ENCODE data around the gene CD8B.

CD8B gene

DNA sequence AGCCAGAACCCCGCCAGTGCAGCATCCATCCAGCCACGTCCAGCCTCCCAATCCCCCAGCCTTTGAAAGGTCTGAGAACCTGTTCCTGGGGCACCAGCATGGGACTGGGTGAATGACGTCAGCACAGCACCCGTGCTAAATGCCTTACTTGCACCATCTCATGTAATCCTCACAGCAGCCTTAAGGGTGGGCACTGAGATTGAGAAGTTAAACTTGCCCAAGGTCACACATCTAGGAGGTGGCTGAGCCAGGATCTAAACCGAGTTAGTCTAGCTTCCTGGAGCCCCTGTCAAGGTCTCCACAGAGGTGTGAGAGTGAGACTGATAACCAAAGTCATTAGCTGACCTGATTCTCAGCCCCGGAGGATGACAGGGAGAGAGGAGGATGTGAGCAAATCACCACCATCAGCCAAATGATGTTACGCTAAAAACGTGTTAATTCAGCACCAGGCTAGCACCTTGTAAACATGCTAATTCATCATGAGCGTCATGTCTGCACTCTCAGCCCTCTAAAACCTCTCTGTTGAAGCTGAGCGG lies 75.6 kb downstream of the CD8B start:
- peaks cover 76% of the 10 kb centered on the region for H3K36me3 Mint-ChIP-seq (ENCODE audit: insufficient read depth)
- DNase-seq = peak; percentile 80 to 85 (median 82)
- H3K9me3 Mint-ChIP-seq = peaks cover 0 to 2% of the 10 kb centered on the region in 2 donors
- H3K27ac Mint-ChIP-seq = peak overlapping the region; percentile 95 to 100
- H3K27me3 Mint-ChIP-seq = no peaks in the 10 kb centered on the region
- H3K4me1 Mint-ChIP-seq (ENCODE audit: low read depth in 2 of 2) = peaks cover 49 to 59% of the 10 kb centered on the region in 2 donors
- peak; percentile 70 for ATAC-seq (replicated peaks)
- H3K4me3 Mint-ChIP-seq = peak overlapping the region; percentile 79 to 83

DNA sequence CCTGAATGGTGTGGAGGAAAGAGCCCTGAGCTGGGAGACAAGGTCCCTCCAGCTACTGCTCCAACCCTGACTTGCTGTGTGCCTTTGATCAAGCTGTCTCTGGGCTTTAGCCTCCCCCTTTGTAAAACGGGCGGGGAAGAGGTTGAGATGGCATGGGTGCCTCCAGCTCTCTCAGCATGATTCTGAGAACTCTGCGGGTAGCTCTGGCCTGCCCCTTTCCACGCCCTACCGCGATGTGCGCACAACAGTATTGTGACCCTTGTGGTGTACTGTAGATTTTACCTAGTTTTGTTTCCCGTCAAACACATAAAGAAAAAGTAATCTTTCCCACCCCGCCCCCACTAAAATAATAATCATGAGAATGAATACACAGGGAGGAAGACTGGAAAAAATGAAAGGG lies 76.2 kb downstream of the CD8B start:
- Mint-ChIP-seq H3K4me1 (ENCODE audit: low read depth in 2 of 2) (peaks cover 46 to 55% of the 10 kb centered on the region in 2 donors), H3K4me3 (peak overlapping the region; percentile 79 to 83)

GRCh38 chr2:86783615-86784339 lies 77.9 kb downstream of the CD8B start:
- Mint-ChIP-seq H3K4me3 (peak overlapping the region; percentile 11 to 83), H3K9me3 (peaks cover 0 to 2% of the 10 kb centered on the region in 2 donors), H3K27ac (peak overlapping the region; percentile 95 to 100), H3K36me3 (ENCODE audit: insufficient read depth) (peaks cover 54% of the 10 kb centered on the region), H3K4me1 (ENCODE audit: low read depth in 2 of 2) (peaks cover 42 to 54% of the 10 kb centered on the region in 2 donors), H3K27me3 (no peaks in the 10 kb centered on the region)
- ATAC-seq (replicated peaks) (no peak), DNase-seq (no peak)

More for the DNA sequence above, 76.2 kb downstream of the CD8B start:
- no peaks in the 10 kb centered on the region for H3K27me3 Mint-ChIP-seq
- peak; percentile 62 for ATAC-seq (replicated peaks)
- peaks cover 0 to 2% of the 10 kb centered on the region in 2 donors for H3K9me3 Mint-ChIP-seq
- peak; percentile 77 to 83 (median 80) for DNase-seq
- H3K27ac Mint-ChIP-seq = peak overlapping the region; percentile 95 to 100
- peaks cover 70% of the 10 kb centered on the region for H3K36me3 Mint-ChIP-seq (ENCODE audit: insufficient read depth)

DNA sequence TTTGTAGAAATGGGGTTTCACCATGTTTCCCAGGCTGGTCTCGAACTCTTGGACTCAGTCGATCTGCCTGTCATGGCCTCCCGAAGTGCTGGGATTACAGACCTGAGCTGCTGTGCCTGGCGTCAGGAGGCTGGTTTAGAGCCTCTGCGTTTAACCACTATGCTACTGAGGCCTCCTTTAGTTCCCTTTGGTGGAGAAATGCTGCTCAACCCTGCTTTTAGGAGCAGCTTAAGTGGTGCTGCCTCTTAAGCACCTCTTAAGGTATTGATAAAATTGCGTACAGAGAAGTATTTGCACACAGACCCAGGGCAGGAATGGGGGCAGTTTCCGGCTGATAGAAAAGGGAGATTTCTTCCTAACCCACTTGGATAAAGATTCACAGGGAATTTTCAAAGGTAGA lies 78.9 kb downstream of the CD8B start:
- Mint-ChIP-seq H3K27ac (peak overlapping the region; percentile 95 to 100), H3K4me3 (no peak overlapping the region), H3K27me3 (no peaks in the 10 kb centered on the region), H3K4me1 (ENCODE audit: low read depth in 2 of 2) (peaks cover 37 to 46% of the 10 kb centered on the region in 2 donors), H3K36me3 (ENCODE audit: insufficient read depth) (peaks cover 52% of the 10 kb centered on the region), H3K9me3 (peaks cover 0 to 2% of the 10 kb centered on the region in 2 donors)
- DNase-seq (no peak), ATAC-seq (replicated peaks) (no peak)

DNA sequence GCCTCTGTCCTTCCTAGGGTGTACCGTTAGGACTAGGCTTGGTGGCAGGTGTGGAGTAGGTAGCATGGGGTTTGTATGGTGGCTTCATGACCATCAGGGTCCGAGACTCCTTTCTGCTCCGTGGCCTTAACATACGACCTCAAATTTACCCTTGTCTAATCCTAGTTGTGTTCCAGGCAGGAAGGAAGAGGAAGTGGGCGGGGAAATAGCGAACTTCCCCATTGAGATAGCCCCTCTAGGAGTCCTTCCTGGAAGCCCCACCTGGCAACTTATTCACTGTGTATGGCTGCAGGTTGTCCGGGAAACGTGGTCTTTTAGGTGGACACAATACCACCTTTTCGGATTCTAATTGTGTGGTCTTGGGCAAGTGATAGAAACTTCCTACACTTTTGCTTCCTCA lies 80.3 kb downstream of the CD8B start:
- DNase-seq = no peak
- Mint-ChIP-seq H3K27me3 (no peaks in the 10 kb centered on the region), H3K4me1 (ENCODE audit: low read depth in 2 of 2) (peaks cover 29 to 35% of the 10 kb centered on the region in 2 donors), H3K27ac (no peak overlapping the region), H3K9me3 (no peaks in the 10 kb centered on the region), H3K36me3 (ENCODE audit: insufficient read depth) (peaks cover 47% of the 10 kb centered on the region), H3K4me3 (no peak overlapping the region)
- no peak for ATAC-seq (replicated peaks)

- H3K36me3 Mint-ChIP-seq (ENCODE audit: insufficient read depth) = peaks cover 44% of the 10 kb centered on the region
- H3K4me1 Mint-ChIP-seq (ENCODE audit: low read depth in 2 of 2) = peaks cover 17 to 24% of the 10 kb centered on the region in 2 donors
- H3K27ac Mint-ChIP-seq = no peak overlapping the region
- no peaks in the 10 kb centered on the region for H3K27me3 Mint-ChIP-seq
- DNase-seq (no peak), ATAC-seq (replicated peaks) (no peak)
- H3K4me3 Mint-ChIP-seq = no peak overlapping the region
- no peaks in the 10 kb centered on the region for H3K9me3 Mint-ChIP-seq
Observed at GRCh38 chr2:86779971-86780370, 81.7 kb downstream of the CD8B start.

DNA sequence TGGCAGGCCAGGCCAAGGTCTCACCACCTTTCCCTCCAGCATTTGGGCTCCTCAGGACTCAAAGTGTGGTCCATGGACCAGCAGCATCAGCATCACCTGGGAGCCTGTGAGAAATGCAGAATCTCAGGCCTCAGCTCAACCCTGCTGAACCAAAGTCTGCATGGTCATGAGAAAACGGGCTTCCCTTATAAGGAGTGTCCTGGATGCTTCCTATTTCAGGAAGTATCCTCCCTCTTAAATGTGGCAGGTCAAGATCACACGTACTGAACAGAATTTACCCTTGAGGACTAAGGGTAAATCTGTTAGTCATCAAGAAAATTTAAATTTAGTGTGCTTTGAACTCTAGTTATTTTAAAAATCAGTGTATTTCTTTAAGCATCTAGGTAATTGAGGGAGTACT lies 82.7 kb downstream of the CD8B start:
- H3K27me3 Mint-ChIP-seq = no peaks in the 10 kb centered on the region
- no peaks in the 10 kb centered on the region for H3K9me3 Mint-ChIP-seq
- H3K4me3 Mint-ChIP-seq = no peak overlapping the region
- DNase-seq (no peak), ATAC-seq (replicated peaks) (no peak)
- H3K27ac Mint-ChIP-seq = no peak overlapping the region
- H3K36me3 Mint-ChIP-seq (ENCODE audit: insufficient read depth) = peaks cover 44% of the 10 kb centered on the region
- H3K4me1 Mint-ChIP-seq (ENCODE audit: low read depth in 2 of 2) = peaks cover 8 to 14% of the 10 kb centered on the region in 2 donors

GRCh38 chr2:86776532-86776931 lies 85.2 kb downstream of the CD8B start:
- H3K4me3 Mint-ChIP-seq = no peak overlapping the region
- H3K9me3 Mint-ChIP-seq = no peaks in the 10 kb centered on the region
- H3K36me3 Mint-ChIP-seq (ENCODE audit: insufficient read depth) = peaks cover 63% of the 10 kb centered on the region
- ATAC-seq (replicated peaks) = no peak
- H3K27me3 Mint-ChIP-seq = no peaks in the 10 kb centered on the region
- peaks cover 0 to 2% of the 10 kb centered on the region in 2 donors for H3K4me1 Mint-ChIP-seq (ENCODE audit: low read depth in 2 of 2)
- H3K27ac Mint-ChIP-seq = peak overlapping the region; percentile 46 to 88
- DNase-seq = no peak

GRCh38 chr2:86775338-86775737 lies 86.3 kb downstream of the CD8B start:
- H3K4me1 Mint-ChIP-seq (ENCODE audit: low read depth in 2 of 2) = peaks cover 0 to 2% of the 10 kb centered on the region in 2 donors
- H3K36me3 Mint-ChIP-seq (ENCODE audit: insufficient read depth) = peaks cover 73% of the 10 kb centered on the region
- no peaks in the 10 kb centered on the region for H3K9me3 Mint-ChIP-seq
- DNase-seq (no peak), ATAC-seq (replicated peaks) (no peak)
- no peaks in the 10 kb centered on the region for H3K27me3 Mint-ChIP-seq
- no peak overlapping the region for H3K4me3 Mint-ChIP-seq
- H3K27ac Mint-ChIP-seq = no peak overlapping the region

GRCh38 chr2:86774862-86775261 lies 86.8 kb downstream of the CD8B start:
- Mint-ChIP-seq H3K36me3 (ENCODE audit: insufficient read depth) (peaks cover 76% of the 10 kb centered on the region), H3K27me3 (no peaks in the 10 kb centered on the region), H3K27ac (peak overlapping the region in 1 of 2 donors; percentile 29), H3K4me3 (no peak overlapping the region), H3K4me1 (ENCODE audit: low read depth in 2 of 2) (peaks cover 0 to under 1% of the 10 kb centered on the region in 2 donors), H3K9me3 (no peaks in the 10 kb centered on the region)
- DNase-seq = no peak
- ATAC-seq (replicated peaks) = no peak

DNA sequence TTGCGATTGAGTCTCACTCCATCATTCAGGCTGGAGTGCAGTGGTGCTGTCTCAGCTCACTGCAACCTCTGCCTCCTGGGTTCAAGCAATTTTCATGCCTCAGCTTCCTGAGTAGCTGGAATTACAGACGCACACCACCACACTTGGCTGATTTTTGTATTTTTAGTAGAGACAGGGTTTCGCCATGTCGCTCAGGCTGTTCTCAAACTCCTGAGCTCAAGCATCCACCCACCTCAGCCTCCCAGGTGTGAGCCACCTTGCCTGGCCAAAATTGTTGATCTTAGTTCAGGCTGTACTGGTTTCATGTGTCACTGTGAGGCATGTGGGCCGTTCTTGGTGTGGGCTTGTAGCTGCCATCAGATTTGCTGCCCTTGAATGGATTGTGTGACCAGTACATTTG lies 89.1 kb downstream of the CD8B start:
- no peaks in the 10 kb centered on the region for H3K27me3 Mint-ChIP-seq
- H3K36me3 Mint-ChIP-seq (ENCODE audit: insufficient read depth) = peaks cover 81% of the 10 kb centered on the region
- H3K4me3 Mint-ChIP-seq = no peak overlapping the region
- no peak for DNase-seq
- ATAC-seq (replicated peaks) = no peak
- no peak overlapping the region for H3K27ac Mint-ChIP-seq
- H3K9me3 Mint-ChIP-seq = no peaks in the 10 kb centered on the region
- no peaks in the 10 kb centered on the region for H3K4me1 Mint-ChIP-seq (ENCODE audit: low read depth in 2 of 2)

DNA sequence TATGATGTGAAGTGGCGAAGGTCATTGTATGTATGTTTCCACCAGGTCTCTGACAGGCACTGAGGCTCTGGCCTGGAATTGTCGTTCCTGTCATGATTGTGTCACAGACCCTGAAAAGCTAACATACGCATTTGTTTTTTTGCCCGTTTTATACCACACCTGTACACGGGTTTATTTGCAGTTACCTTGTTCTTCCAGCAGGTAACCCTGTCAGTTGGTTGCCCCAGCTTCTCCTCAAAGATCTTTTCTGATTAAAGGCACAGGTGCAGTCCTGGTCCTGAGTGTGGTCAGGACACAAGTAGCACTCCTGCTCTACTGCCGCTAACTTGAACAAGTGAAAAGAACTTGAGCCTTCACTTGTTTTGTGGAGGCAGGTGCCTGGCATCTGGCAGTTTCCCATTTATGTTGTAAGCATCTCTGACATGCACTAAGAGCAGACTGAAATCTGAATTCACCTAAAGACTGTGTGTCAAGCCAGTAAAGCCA lies 90.8 kb downstream of the CD8B start:
- Mint-ChIP-seq H3K27ac (peak overlapping the region in 1 of 2 donors; percentile 44), H3K4me1 (ENCODE audit: low read depth in 2 of 2) (no peaks in the 10 kb centered on the region), H3K4me3 (no peak overlapping the region), H3K36me3 (ENCODE audit: insufficient read depth) (peaks cover 85% of the 10 kb centered on the region), H3K9me3 (no peaks in the 10 kb centered on the region), H3K27me3 (no peaks in the 10 kb centered on the region)
- DNase-seq (no peak), ATAC-seq (replicated peaks) (no peak)

DNA sequence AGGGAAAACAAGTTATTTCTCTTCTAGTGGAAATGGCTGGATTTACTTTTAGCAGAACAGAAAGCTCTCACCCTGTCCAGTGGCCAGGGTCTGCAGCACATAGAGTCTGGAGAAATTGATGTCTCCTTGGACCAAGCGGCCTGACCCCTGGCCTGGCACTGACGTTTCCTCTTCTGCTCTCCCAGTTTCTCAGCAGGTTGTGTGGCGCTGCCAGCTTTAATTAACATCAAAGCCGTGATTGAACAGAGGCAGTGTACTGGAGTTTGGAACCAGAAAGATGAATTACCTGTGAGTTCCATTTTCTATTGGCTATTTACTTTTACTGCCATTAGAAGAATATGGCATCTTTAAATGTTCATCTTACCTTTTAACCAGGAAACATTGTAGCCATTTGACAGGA lies 91.8 kb downstream of the CD8B start:
- DNase-seq = no peak
- peaks cover 1 to 2% of the 10 kb centered on the region in 2 donors for H3K4me1 Mint-ChIP-seq (ENCODE audit: low read depth in 2 of 2)

More for the DNA sequence above, 91.8 kb downstream of the CD8B start:
- Mint-ChIP-seq H3K27ac (no peak overlapping the region), H3K36me3 (ENCODE audit: insufficient read depth) (peaks cover 80% of the 10 kb centered on the region), H3K9me3 (no peaks in the 10 kb centered on the region), H3K27me3 (no peaks in the 10 kb centered on the region), H3K4me3 (no peak overlapping the region)
- no peak for ATAC-seq (replicated peaks)
